GM10266 (cell line): ENCODE results near the gene SLC2A10.

Source experiments
- DNase-seq: peaks from one replicate; pipeline ENCODE4 v3.0.0; 2012; ENCODE audit errors: extremely low spot score
- CTCF ChIP-seq: IDR thresholded peaks from 2 replicates; pipeline ENCODE4 v1.5.1; 2012; ENCODE audit warnings: mild to moderate bottlenecking, low read depth; ENCODE audit not compliant: control insufficient read depth, insufficient read depth; ENCODE audit errors: missing control alignments

Gene SLC2A10

GRCh38 chr20:46764068-46764467, 54.6 kb downstream of the SLC2A10 start:
- DNase-seq, result no peak
- no peak for TF ChIP-seq CTCF

GRCh38 chr20:46765506-46766120, 56.2 kb downstream of the SLC2A10 start:
- TF ChIP-seq CTCF, result no peak
- DNase-seq, result no peak

- TF ChIP-seq CTCF, result peak; percentile 60
- DNase-seq, result peak; percentile 34
Observed at GRCh38 chr20:46767127-46767761, 57.8 kb downstream of the SLC2A10 start.

- TF ChIP-seq CTCF, result no peak
- DNase-seq, result no peak
Observed at GRCh38 chr20:46770330-46771194, 61.1 kb downstream of the SLC2A10 start.

GRCh38 chr20:46771195-46771588, 61.7 kb downstream of the SLC2A10 start:
- DNase-seq, result no peak
- no peak for TF ChIP-seq CTCF

GRCh38 chr20:46772901-46773300, 63.5 kb downstream of the SLC2A10 start:
- DNase-seq, result no peak
- no peak for TF ChIP-seq CTCF
